SK-N-SH treated with all-trans-retinoic acid at 6 μM for 48 hours (cell line): ENCODE measurements around the gene ZNF329.

ENCODE experiments used
- BACH2 ChIP-seq: fragments of 250-450 bp; sonication (Bioruptor Pico); IDR thresholded peaks from 2 replicates; pipeline ENCODE4 v1.9.0; 2021; ENCODE audit warnings: mild to moderate bottlenecking, borderline replicate concordance
- RARB ChIP-seq: fragments of 250-450 bp; sonication (Bioruptor Pico); IDR thresholded peaks from 2 replicates; pipeline ENCODE4 v1.8.0; 2021; ENCODE audit warnings: mild to moderate bottlenecking, moderate library complexity
- SNAI2 ChIP-seq: fragments of 250-450 bp; sonication (Bioruptor Pico); IDR thresholded peaks from 2 replicates; pipeline ENCODE4 v1.5.0; 2020; ENCODE audit warnings: mild to moderate bottlenecking, moderate library complexity
- TOX ChIP-seq: fragments of 250-450 bp; sonication (Bioruptor Pico); IDR thresholded peaks from 2 replicates; pipeline ENCODE4 v1.8.0; 2021; ENCODE audit warnings: mild to moderate bottlenecking, moderate library complexity, borderline replicate concordance
- ZNF8 ChIP-seq: fragments of 450-650 bp; formaldehyde crosslinking; IDR thresholded peaks from 2 replicates; pipeline ENCODE4 v1.5.0; 2020; ENCODE audit warnings: mild to moderate bottlenecking, moderate library complexity
- TF ChIP-seq, protein P1 (sequence below): fragments of 250-450 bp; sonication (Bioruptor Pico); IDR thresholded peaks from 2 replicates; pipeline ENCODE4 v1.5.1; 2021; ENCODE audit warnings: mild to moderate bottlenecking, moderate library complexity
- TF ChIP-seq, protein P2 (sequence below): fragments of 250-450 bp; sonication (Bioruptor Pico); IDR thresholded peaks from 2 replicates; pipeline ENCODE4 v1.5.1; 2020; ENCODE audit warnings: low read depth, mild to moderate bottlenecking, moderate library complexity
- TF ChIP-seq, protein P3 (sequence below): fragments of 250-450 bp; sonication (Bioruptor Pico); IDR thresholded peaks from 2 replicates; pipeline ENCODE4 v1.8.0; 2020; ENCODE audit warnings: mild to moderate bottlenecking, moderate library complexity, borderline replicate concordance
- TF ChIP-seq, protein P4 (sequence below): fragments of 250-450 bp; sonication (Bioruptor Pico); IDR thresholded peaks from 2 replicates; pipeline ENCODE4 v1.5.0; 2020; ENCODE audit warnings: mild to moderate bottlenecking, moderate library complexity

DNA sequence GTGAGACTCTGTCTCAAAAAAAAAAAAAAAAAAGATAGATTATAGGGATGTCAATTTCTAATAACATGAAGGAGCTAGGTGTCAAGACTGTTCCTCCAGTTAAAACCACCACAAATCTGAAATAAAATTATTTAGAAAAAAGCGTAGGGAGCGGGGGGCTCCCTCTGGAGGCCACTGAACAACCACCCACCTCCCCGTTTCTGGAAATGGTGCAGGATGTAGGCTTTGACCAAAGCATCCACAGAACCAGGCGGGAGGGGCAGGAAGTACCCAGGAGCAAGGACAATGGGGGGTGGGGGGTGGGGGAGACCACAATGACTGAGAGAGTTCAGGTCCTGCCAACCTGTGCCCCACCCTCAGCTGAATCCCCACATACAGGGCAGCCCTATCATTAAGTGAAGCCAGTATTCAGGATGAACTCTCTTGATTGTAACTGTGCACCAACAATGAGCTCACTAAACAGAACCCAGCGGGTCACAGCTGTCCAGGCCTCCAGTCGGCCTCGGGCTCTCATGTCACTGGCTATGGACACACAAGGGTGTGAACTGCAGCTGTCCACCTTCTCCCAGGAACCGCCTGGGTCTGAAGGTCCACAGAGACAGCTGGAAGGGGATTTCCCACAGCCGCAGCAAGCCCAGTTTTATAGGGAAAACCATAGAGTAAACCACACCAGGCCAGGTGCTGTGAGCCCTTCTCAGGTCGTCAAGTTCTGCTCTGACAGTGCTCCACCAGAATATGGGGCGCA, 59.2 kb downstream of the ZNF329 start:
- TF ChIP-seq, protein P1, sequence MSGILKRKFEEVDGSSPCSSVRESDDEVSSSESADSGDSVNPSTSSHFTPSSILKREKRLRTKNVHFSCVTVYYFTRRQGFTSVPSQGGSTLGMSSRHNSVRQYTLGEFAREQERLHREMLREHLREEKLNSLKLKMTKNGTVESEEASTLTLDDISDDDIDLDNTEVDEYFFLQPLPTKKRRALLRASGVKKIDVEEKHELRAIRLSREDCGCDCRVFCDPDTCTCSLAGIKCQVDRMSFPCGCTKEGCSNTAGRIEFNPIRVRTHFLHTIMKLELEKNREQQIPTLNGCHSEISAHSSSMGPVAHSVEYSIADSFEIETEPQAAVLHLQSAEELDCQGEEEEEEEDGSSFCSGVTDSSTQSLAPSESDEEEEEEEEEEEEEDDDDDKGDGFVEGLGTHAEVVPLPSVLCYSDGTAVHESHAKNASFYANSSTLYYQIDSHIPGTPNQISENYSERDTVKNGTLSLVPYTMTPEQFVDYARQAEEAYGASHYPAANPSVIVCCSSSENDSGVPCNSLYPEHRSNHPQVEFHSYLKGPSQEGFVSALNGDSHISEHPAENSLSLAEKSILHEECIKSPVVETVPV (CRISPR knock-in tag): no peak
- TF ChIP-seq, protein P2, sequence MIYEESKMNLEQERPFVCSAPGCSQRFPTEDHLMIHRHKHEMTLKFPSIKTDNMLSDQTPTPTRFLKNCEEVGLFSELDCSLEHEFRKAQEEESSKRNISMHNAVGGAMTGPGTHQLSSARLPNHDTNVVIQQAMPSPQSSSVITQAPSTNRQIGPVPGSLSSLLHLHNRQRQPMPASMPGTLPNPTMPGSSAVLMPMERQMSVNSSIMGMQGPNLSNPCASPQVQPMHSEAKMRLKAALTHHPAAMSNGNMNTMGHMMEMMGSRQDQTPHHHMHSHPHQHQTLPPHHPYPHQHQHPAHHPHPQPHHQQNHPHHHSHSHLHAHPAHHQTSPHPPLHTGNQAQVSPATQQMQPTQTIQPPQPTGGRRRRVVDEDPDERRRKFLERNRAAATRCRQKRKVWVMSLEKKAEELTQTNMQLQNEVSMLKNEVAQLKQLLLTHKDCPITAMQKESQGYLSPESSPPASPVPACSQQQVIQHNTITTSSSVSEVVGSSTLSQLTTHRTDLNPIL: no peak
- TF ChIP-seq TOX (CRISPR knock-in tag) (no peak), ZNF8 (no peak), SNAI2 (CRISPR knock-in tag) (no peak), BACH2 (CRISPR knock-in tag) (no peak), RARB (no peak)
- TF ChIP-seq, protein P3, sequence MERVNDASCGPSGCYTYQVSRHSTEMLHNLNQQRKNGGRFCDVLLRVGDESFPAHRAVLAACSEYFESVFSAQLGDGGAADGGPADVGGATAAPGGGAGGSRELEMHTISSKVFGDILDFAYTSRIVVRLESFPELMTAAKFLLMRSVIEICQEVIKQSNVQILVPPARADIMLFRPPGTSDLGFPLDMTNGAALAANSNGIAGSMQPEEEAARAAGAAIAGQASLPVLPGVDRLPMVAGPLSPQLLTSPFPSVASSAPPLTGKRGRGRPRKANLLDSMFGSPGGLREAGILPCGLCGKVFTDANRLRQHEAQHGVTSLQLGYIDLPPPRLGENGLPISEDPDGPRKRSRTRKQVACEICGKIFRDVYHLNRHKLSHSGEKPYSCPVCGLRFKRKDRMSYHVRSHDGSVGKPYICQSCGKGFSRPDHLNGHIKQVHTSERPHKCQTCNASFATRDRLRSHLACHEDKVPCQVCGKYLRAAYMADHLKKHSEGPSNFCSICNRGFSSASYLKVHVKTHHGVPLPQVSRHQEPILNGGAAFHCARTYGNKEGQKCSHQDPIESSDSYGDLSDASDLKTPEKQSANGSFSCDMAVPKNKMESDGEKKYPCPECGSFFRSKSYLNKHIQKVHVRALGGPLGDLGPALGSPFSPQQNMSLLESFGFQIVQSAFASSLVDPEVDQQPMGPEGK (CRISPR knock-in tag): no peak
- TF ChIP-seq, protein P4, sequence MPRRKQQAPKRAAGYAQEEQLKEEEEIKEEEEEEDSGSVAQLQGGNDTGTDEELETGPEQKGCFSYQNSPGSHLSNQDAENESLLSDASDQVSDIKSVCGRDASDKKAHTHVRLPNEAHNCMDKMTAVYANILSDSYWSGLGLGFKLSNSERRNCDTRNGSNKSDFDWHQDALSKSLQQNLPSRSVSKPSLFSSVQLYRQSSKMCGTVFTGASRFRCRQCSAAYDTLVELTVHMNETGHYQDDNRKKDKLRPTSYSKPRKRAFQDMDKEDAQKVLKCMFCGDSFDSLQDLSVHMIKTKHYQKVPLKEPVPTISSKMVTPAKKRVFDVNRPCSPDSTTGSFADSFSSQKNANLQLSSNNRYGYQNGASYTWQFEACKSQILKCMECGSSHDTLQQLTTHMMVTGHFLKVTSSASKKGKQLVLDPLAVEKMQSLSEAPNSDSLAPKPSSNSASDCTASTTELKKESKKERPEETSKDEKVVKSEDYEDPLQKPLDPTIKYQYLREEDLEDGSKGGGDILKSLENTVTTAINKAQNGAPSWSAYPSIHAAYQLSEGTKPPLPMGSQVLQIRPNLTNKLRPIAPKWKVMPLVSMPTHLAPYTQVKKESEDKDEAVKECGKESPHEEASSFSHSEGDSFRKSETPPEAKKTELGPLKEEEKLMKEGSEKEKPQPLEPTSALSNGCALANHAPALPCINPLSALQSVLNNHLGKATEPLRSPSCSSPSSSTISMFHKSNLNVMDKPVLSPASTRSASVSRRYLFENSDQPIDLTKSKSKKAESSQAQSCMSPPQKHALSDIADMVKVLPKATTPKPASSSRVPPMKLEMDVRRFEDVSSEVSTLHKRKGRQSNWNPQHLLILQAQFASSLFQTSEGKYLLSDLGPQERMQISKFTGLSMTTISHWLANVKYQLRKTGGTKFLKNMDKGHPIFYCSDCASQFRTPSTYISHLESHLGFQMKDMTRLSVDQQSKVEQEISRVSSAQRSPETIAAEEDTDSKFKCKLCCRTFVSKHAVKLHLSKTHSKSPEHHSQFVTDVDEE (CRISPR knock-in tag): no peak
